IMR-90 (cell line): ENCODE data around the gene RGS3. TPM values are rescaled to one million over a fixed set of nuclear protein-coding genes. Genes with fewer than 3 reads are reported as not detected.

ENCODE experiments used
- ATAC-seq: fragments of 200-7000 bp; cut with Tn5 transposase; 2 replicates; pipeline ENCODE4 v1.9.1; 2020; ENCODE audit warnings: low read depth, mild to moderate bottlenecking, moderate library complexity
- BruUV-seq: library from RNA; stranded (reverse); fragments of 400-500 nt; replicated peaks from 2 replicates; lab custom pipeline; 2021; lab: Mats Ljungman, UMichigan
- CTCF ChIA-PET: fragments of 300-600 bp; formaldehyde crosslinking; extraction: SDS; loops from one replicate; lab custom pipeline; 2021; ENCODE audit warnings: antibody characterized with exemption; lab: Yijun Ruan, JAX
- POLR2A ChIA-PET: fragments of 300-600 bp; sonication (Branson Sonifier 250); formaldehyde crosslinking; loops from one replicate; lab custom pipeline; 2022; ENCODE audit warnings: antibody characterized with exemption; ENCODE audit not compliant: unreplicated experiment; lab: Charles Lee
- DNase-seq: peaks from one replicate; pipeline ENCODE4 v3.0.0; 2013
- H2AFZ ChIP-seq: replicated peaks from 2 replicates; pipeline ENCODE3; 2013; ENCODE audit warnings: low read length, mild to moderate bottlenecking; ENCODE audit not compliant: poor library complexity
- H2AK5ac ChIP-seq: 2 replicates; pipeline ENCODE4 v1.6.1; 2013; ENCODE audit warnings: low read depth, low read length, inconsistent platforms
- H2AK9ac ChIP-seq: replicated peaks from 2 replicates; pipeline ENCODE3; 2013; ENCODE audit warnings: mild to moderate bottlenecking, low read depth, low read length, moderate library complexity; ENCODE audit not compliant: poor library complexity
- H2BK120ac ChIP-seq: 2 replicates; pipeline ENCODE4 v1.6.1; 2013; ENCODE audit warnings: low read depth, low read length, inconsistent platforms
- H2BK15ac ChIP-seq: 3 replicates; pipeline ENCODE4 v1.6.1; 2013; ENCODE audit warnings: low read depth, low read length, inconsistent platforms
- H2BK20ac ChIP-seq: 2 replicates; pipeline ENCODE4 v1.6.1; 2013; ENCODE audit warnings: low read depth, mild to moderate bottlenecking, inconsistent platforms, low read length, moderate library complexity
- H2BK5ac ChIP-seq: 2 replicates; pipeline ENCODE4 v1.6.1; 2013; ENCODE audit warnings: mild to moderate bottlenecking, low read depth, low read length, inconsistent platforms; ENCODE audit not compliant: poor library complexity, severe bottlenecking
- H3K14ac ChIP-seq: replicated peaks from 2 replicates; pipeline ENCODE4 v1.6.1; 2013; ENCODE audit warnings: low read depth, low read length, inconsistent platforms
- H3K18ac ChIP-seq: 2 replicates; pipeline ENCODE4 v1.6.1; 2013; ENCODE audit warnings: low read depth, low read length, control low read depth
- H3K23ac ChIP-seq: 2 replicates; pipeline ENCODE4 v1.6.1; 2013; ENCODE audit warnings: low read depth, low read length, inconsistent platforms
- H3K27ac ChIP-seq: 2 replicates; pipeline ENCODE4 v1.5.1; 2013; ENCODE audit warnings: mild to moderate bottlenecking, control low read depth, low read length; ENCODE audit not compliant: insufficient read depth
- H3K27me3 ChIP-seq: 2 replicates; pipeline ENCODE4 v1.6.1; 2013; ENCODE audit warnings: low read length; ENCODE audit not compliant: control insufficient read depth, insufficient read depth
- H3K36me3 ChIP-seq: 2 replicates; pipeline ENCODE4 v1.6.1; 2013; ENCODE audit warnings: low read length, mixed read lengths; ENCODE audit not compliant: control insufficient read depth, insufficient read depth
- H3K4ac ChIP-seq: 2 replicates; pipeline ENCODE4 v1.6.1; 2013; ENCODE audit warnings: low read depth, low read length, inconsistent platforms
- H3K4me1 ChIP-seq: 2 replicates; pipeline ENCODE4 v1.6.1; 2013; ENCODE audit warnings: low read length, mixed read lengths; ENCODE audit not compliant: control insufficient read depth, insufficient read depth
- H3K4me2 ChIP-seq: 2 replicates; pipeline ENCODE4 v1.6.1; 2013; ENCODE audit warnings: low read depth, mild to moderate bottlenecking, control low read depth, low read length, moderate library complexity
- H3K4me3 ChIP-seq: 2 replicates; pipeline ENCODE4 v1.5.1; 2013; ENCODE audit warnings: low read depth, mild to moderate bottlenecking, control low read depth, low read length, moderate library complexity; ENCODE audit not compliant: insufficient read depth
- H3K56ac ChIP-seq: 2 replicates; pipeline ENCODE4 v1.6.1; 2013; ENCODE audit warnings: low read length, inconsistent platforms; ENCODE audit not compliant: insufficient read depth; ENCODE audit errors: extremely low read depth
- H3K79me1 ChIP-seq, 2 experiments: 2 replicates each; pipeline ENCODE4 v1.6.1; 2013; ENCODE audit warnings: low read length in 2 of 2, inconsistent platforms in 1 of 2, low read depth in 1 of 2
- H3K9ac ChIP-seq: 2 replicates; pipeline ENCODE4 v1.6.1; 2013; ENCODE audit warnings: low read depth, low read length, control low read depth
- H3K9me1 ChIP-seq: 2 replicates; pipeline ENCODE4 v1.6.1; 2013; ENCODE audit warnings: low read length, inconsistent platforms; ENCODE audit not compliant: insufficient read depth
- H3K9me3 ChIP-seq: 2 replicates; pipeline ENCODE4 v1.6.1; 2013; ENCODE audit warnings: low read length; ENCODE audit not compliant: control insufficient read depth, insufficient read depth
- H4K20me1 ChIP-seq: 2 replicates; pipeline ENCODE4 v1.6.1; 2013; ENCODE audit warnings: low read length, inconsistent platforms; ENCODE audit not compliant: insufficient read depth
- H4K5ac ChIP-seq: 2 replicates; pipeline ENCODE4 v1.6.1; 2013; ENCODE audit warnings: mild to moderate bottlenecking, low read depth, low read length, control low read depth
- H4K8ac ChIP-seq, 2 experiments: 2 replicates each; pipeline ENCODE4 v1.6.1; 2013; ENCODE audit warnings: low read depth in 2 of 2, low read length in 2 of 2, control low read depth in 1 of 2, inconsistent platforms in 1 of 2
- H4K91ac ChIP-seq: 2 replicates; pipeline ENCODE4 v1.6.1; 2013; ENCODE audit warnings: low read depth, low read length, inconsistent platforms; ENCODE audit not compliant: insufficient read depth
- CHD1 ChIP-seq: IDR thresholded peaks from 2 replicates; pipeline ENCODE4 v1.6.1; 2012; ENCODE audit warnings: low read depth, low read length, improper control_type of control experiment
- MAFK ChIP-seq: IDR thresholded peaks from 2 replicates; pipeline ENCODE4 v1.6.1; 2012; ENCODE audit warnings: low read depth, low read length, improper control_type of control experiment
- MXI1 ChIP-seq: IDR thresholded peaks from 2 replicates; pipeline ENCODE4 v1.6.1; 2012; ENCODE audit warnings: low read depth, mild to moderate bottlenecking, low read length, moderate library complexity, borderline replicate concordance
- POLR2A ChIP-seq: IDR thresholded peaks from 2 replicates; pipeline ENCODE4 v1.6.1; 2012; ENCODE audit warnings: mild to moderate bottlenecking, low read depth, low read length
- RCOR1 ChIP-seq: IDR thresholded peaks from 2 replicates; pipeline ENCODE4 v1.6.1; 2012; ENCODE audit warnings: mild to moderate bottlenecking, low read length, improper control_type of control experiment; ENCODE audit not compliant: insufficient replicate concordance
- RFX5 ChIP-seq: IDR thresholded peaks from 2 replicates; pipeline ENCODE4 v1.8.0; 2012; ENCODE audit warnings: low read depth, mild to moderate bottlenecking, low read length, moderate library complexity
- WGBS, 2 experiments: methylation state at CpG; one replicate each; pipeline versions ENCODE4 v1.1.5 to v1.1.7; 2013; ENCODE audit warnings: missing lambda C conversion rate in 2 of 2; ENCODE audit not compliant: insufficient read length in 1 of 2; ENCODE audit errors: extremely low coverage in 2 of 2; 5-methylcytosine and 5-hydroxymethylcytosine counted together
- dilution Hi-C: fragments of 300-500 bp; cut with HindIII; formaldehyde crosslinking; loops from one replicate; pipeline ENCODE4 v1.14.3; 2018; ENCODE audit warnings: low sequenced_read_pairs; ENCODE audit not compliant: unreplicated experiment
- in situ Hi-C: fragments of 300-500 bp; cut with MboI; formaldehyde crosslinking; loops from 3 replicates; pipeline ENCODE4 v1.14.3; 2019; ENCODE audit warnings: low sequenced_read_pairs, inconsistent platforms, mixed read lengths
- intact Hi-C: fragments of 100-400 bp; cut with micrococcal nuclease; formaldehyde crosslinking; loops from 2 replicates; pipeline ENCODE4 v1.10.0; 2022
- polyA plus RNA-seq, 3 experiments: library from polyadenylated mRNA; depleted of rRNA; stranded (reverse); fragments of >200 nt; gene quantifications; 2 replicates each; pipeline ENCODE4 v1.2.3, GENCODE V29; 2012; ENCODE audit warnings: low replicate concordance in 1 of 3
- total RNA-seq: library from RNA; depleted of rRNA; stranded (reverse); fragments of >200 nt; gene quantifications from 2 replicates; pipeline ENCODE4 v1.2.3, GENCODE V29; 2012

The RGS3 gene
- total and polyA plus RNA-seq, 2 of the 4 experiments (the other 2 are of a cell fraction), result 51.8 to 65.6 TPM

DNA sequence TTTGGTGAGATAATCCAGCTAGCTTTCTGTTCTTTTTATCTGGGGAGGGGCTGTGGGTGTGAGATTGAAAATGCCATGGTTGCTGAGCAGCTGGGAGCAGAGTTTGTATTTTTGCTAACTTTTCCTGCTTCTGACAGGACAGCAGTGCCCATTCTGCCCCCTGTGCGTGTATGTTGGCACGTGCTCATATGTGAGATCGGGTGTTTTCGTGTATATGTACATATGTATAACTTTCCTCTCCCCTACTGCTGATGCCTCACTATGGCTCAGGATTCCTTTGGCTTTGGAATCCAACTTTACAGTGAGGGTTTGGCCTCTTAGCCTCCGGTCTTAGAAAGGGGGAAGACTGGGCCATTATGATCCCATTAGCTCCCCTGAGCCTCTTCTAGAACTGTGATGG lies 38.3 kb downstream of the RGS3 start:
- Histone ChIP-seq H2BK20ac (no peak overlapping the region), H3K56ac (no peak overlapping the region), H3K27me3 (no peaks in the 10 kb centered on the region), H4K20me1 (no peaks in the 10 kb centered on the region), H3K9me1 (peaks cover 6% of the 10 kb centered on the region), H4K8ac (no peak overlapping the region), H3K4ac (no peak overlapping the region), H4K5ac (no peak overlapping the region), H2BK5ac (no peak overlapping the region), H4K91ac (no peak overlapping the region), H3K27ac (no peak overlapping the region), H3K4me2 (no peak overlapping the region), H3K14ac (no peak overlapping the region), H3K23ac (no peak overlapping the region), H3K36me3 (no peaks in the 10 kb centered on the region), H2BK120ac (no peak overlapping the region), H3K9ac (no peak overlapping the region), H3K9me3 (no peaks in the 10 kb centered on the region), H3K79me1 (no peaks in the 10 kb centered on the region), H3K4me3 (no peak overlapping the region), H3K18ac (no peak overlapping the region), H2AK9ac (no peak overlapping the region), H2BK15ac (no peak overlapping the region), H2AK5ac (no peak overlapping the region), H3K4me1 (peaks cover 7% of the 10 kb centered on the region), H2AFZ (no peak overlapping the region)
- POLR2A ChIA-PET, result no interaction called here
- in situ Hi-C loops (no loop called here), dilution Hi-C loops (no loop called here), intact Hi-C loops (no loop called here)
- BruUV-seq, result no TSS peak
- CTCF ChIA-PET, result no interaction called here
- no peak for DNase-seq
- TF ChIP-seq POLR2A (no peak), MXI1 (no peak), RFX5 (no peak), MAFK (no peak), RCOR1 (no peak), CHD1 (no peak)
- ATAC-seq, result no peak
- WGBS, 2 experiments, result no CpG with 5 or more reads among the region's 5 CpGs
